Measurements from ENCODE around the gene RNF146. TPM values are rescaled to one million over a fixed set of nuclear protein-coding genes. Genes with fewer than 3 reads are reported as not detected.

Gene RNF146
- total RNA-seq, 2 experiments from 2014 or later: 12.5 to 14.1 TPM

DNA sequence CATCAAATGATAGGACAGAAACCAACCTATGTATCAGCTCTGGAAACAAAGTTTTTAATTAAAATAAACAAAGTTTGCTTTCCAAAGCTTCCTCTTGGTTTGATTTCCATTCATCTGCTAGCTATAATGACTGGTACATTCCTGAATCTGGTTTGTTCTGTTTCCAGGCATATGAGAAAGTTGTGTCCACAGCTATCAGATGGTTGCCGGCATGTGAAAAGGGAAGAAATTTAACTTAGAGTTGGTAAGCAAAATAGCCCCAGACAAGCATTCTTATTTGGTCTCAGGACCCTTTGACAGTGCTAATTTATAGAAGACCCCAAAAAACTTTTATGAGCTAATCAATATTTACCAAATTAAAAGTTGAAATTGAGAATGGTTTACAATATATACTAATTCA, 3.8 kb upstream of the RNF146 start:
- TF ChIP-seq, protein P1, sequence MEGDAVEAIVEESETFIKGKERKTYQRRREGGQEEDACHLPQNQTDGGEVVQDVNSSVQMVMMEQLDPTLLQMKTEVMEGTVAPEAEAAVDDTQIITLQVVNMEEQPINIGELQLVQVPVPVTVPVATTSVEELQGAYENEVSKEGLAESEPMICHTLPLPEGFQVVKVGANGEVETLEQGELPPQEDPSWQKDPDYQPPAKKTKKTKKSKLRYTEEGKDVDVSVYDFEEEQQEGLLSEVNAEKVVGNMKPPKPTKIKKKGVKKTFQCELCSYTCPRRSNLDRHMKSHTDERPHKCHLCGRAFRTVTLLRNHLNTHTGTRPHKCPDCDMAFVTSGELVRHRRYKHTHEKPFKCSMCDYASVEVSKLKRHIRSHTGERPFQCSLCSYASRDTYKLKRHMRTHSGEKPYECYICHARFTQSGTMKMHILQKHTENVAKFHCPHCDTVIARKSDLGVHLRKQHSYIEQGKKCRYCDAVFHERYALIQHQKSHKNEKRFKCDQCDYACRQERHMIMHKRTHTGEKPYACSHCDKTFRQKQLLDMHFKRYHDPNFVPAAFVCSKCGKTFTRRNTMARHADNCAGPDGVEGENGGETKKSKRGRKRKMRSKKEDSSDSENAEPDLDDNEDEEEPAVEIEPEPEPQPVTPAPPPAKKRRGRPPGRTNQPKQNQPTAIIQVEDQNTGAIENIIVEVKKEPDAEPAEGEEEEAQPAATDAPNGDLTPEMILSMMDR (IDR thresholded peaks at IDR 0.05): no peak
- Histone ChIP-seq H3K36me3 (ENCODE audit: insufficient read depth, low read length) (no peaks in the 10 kb centered on the region), H3K27me3 (ENCODE audit: control insufficient read depth in 1 of 2, insufficient read depth in 2 of 2, low read length in 2 of 2) (no peaks in the 10 kb centered on the region), H3K4me1 (ENCODE audit: insufficient read depth, low read length) (no peaks in the 10 kb centered on the region), H3K27ac (ENCODE audit: low read depth in 1 of 2, low read length in 2 of 2) (no peak overlapping the region), H3K4me3 (ENCODE audit: low read length) (no peak overlapping the region), H3K9me3 (ENCODE audit: control insufficient read depth in 1 of 2, insufficient read depth in 1 of 2, low read length in 2 of 2) (no peaks in the 10 kb centered on the region)
- peaks cover 14% of the 10 kb centered on the region for H3K27me3 Mint-ChIP-seq
- no peak overlapping the region for H3K27ac Mint-ChIP-seq
- ChIA-PET POLR2A (interaction anchor here (0.6 kb wide), 1 partner anchor 24 kb away, joined by 5 read pairs; no protein-coding TSS in a partner anchor), CTCF (interaction anchor here (0.8 kb wide), 1 partner anchor 245 kb away, joined by 3 read pairs; no protein-coding TSS in a partner anchor)
- peaks cover 11% of the 10 kb centered on the region for H3K36me3 Mint-ChIP-seq (ENCODE audit: low read depth)
- intact Hi-C loops (cut with DNase I, micrococcal nuclease): loop anchor here in 1 of 2 experiments (10.0 kb wide), 3 partner anchors 1262 to 1478 kb away; partner anchors contain the start of genes PTPRK and TRMT11
- no peak for DNase-seq
- no peaks in the 10 kb centered on the region for H3K9me3 Mint-ChIP-seq
- H3K4me3 Mint-ChIP-seq: no peak overlapping the region
- no peak for ATAC-seq (ENCODE audit: poor library complexity)
- peaks cover 20% of the 10 kb centered on the region for H3K4me1 Mint-ChIP-seq (ENCODE audit: low read depth)

DNA sequence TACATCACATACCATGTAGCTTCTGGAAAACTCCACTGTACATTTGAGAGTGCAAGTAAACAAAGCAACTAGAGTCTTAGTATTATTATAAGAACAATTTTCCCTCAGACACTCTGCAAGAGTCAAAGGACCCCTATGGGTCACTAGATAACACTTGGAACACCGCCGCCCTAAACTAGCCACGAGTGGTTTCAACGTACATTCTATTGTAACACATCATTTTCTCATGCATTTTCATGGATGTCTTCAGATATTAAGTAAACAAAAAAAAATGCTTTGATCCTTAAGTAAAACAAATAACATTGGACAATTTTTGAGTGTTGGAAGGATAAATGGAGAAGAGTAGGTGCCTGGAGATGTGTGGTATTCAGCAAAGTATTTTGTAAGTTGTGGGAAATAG, 3.2 kb upstream of the RNF146 start:
- Histone ChIP-seq H3K36me3 (ENCODE audit: insufficient read depth, low read length) (no peaks in the 10 kb centered on the region), H3K9me3 (ENCODE audit: control insufficient read depth in 1 of 2, insufficient read depth in 1 of 2, low read length in 2 of 2) (no peaks in the 10 kb centered on the region), H3K27me3 (ENCODE audit: control insufficient read depth in 1 of 2, insufficient read depth in 2 of 2, low read length in 2 of 2) (no peaks in the 10 kb centered on the region), H3K4me3 (ENCODE audit: low read length) (no peak overlapping the region), H3K4me1 (ENCODE audit: insufficient read depth, low read length) (no peaks in the 10 kb centered on the region), H3K27ac (ENCODE audit: low read depth in 1 of 2, low read length in 2 of 2) (no peak overlapping the region)
- ChIA-PET CTCF (no interaction called here), POLR2A (no interaction called here)
- TF ChIP-seq, protein P1 (IDR thresholded peaks at IDR 0.05): no peak
- Mint-ChIP-seq H3K27ac (no peak overlapping the region), H3K4me1 (ENCODE audit: low read depth) (peaks cover 26% of the 10 kb centered on the region), H3K27me3 (peaks cover 14% of the 10 kb centered on the region), H3K36me3 (ENCODE audit: low read depth) (peaks cover 11% of the 10 kb centered on the region), H3K4me3 (no peak overlapping the region), H3K9me3 (no peaks in the 10 kb centered on the region)
- intact Hi-C loops (cut with DNase I, micrococcal nuclease): loop anchor here in 1 of 2 experiments (10.0 kb wide), 3 partner anchors 1261 to 1479 kb away; partner anchors contain the start of genes PTPRK and TRMT11
- ATAC-seq (ENCODE audit: poor library complexity): no peak
- DNase-seq: no peak

DNA sequence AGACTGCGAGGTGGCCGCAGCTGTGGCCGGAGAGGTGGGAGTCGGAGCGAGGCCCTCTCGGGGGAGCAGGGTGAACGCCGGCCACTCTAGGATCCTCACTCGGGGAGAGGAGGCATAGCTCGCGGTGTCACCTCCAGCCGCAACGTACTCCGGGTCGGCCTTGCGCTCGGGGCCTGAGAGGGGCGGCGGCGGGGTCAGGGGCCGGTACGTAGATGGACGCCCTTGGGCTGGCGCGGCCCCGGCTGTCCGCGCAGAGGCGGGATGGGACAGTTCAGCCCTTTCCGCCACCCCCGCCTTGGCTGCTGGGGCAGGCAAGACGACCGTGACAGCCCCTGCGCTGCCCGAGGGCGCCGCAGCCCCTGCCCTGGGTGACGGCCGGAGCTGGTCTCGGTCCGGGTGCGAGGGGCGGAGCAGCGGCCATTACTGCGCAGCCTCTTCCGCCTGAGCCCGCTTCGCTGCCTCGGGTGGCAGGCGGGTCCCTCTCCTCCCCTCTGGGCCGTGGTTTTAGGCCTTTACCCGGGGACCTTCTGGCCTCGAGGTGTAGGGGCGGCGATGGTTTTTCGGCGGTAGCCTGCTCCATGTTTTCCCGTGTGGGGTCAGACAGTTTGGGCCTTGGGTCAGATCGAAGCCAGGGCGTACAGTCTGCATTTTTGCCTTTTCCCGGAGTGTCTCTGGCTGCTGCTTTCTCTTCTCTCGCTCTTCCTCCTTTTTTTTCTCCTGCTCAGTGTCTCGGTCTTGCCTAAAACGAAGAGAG, 405 bp downstream of the RNF146 start:
- peaks cover 11% of the 10 kb centered on the region for H3K36me3 Mint-ChIP-seq (ENCODE audit: low read depth)
- H3K27ac Mint-ChIP-seq: peak overlapping the region; percentile 96
- H3K36me3 ChIP-seq (ENCODE audit: insufficient read depth, low read length): no peaks in the 10 kb centered on the region
- peak; percentile 50 for ATAC-seq (ENCODE audit: poor library complexity)
- DNase-seq: peak; percentile 10 to 73 (median 38)
- no peaks in the 10 kb centered on the region for H3K9me3 ChIP-seq (ENCODE audit: control insufficient read depth in 1 of 2, insufficient read depth in 1 of 2, low read length in 2 of 2)
- intact Hi-C loops (cut with DNase I, micrococcal nuclease): loop anchor here (5.0 to 10.0 kb wide), 5 partner anchors 75 to 1482 kb away; partner anchors contain the start of genes ECHDC1 (in 1 of the 2), PTPRK (in 1 of the 2) and TRMT11 (in 1 of the 2)
- H3K4me1 Mint-ChIP-seq (ENCODE audit: low read depth): peaks cover 54% of the 10 kb centered on the region
- TF ChIP-seq, protein P1 (IDR thresholded peaks at IDR 0.05): no peak
- H3K4me3 ChIP-seq (ENCODE audit: low read length): peak overlapping the region; percentile 79
- H3K4me3 Mint-ChIP-seq: peak overlapping the region; percentile 100
- no peaks in the 10 kb centered on the region for H3K9me3 Mint-ChIP-seq
- H3K27ac ChIP-seq (ENCODE audit: low read depth in 1 of 2, low read length in 2 of 2): peak overlapping the region; percentile 87 to 89
- ChIA-PET POLR2A (interaction anchor here (0.6 to 2.2 kb wide), 16 partner anchors 9 to 1487 kb away, joined by 3 to 16 read pairs (median 5); partner anchors contain the start of genes ECHDC1 and NCOA7), CTCF (interaction anchor here (0.8 to 2.0 kb wide), 17 partner anchors 8 to 1522 kb away, joined by 3 to 15 read pairs (median 5); partner anchors contain the start of gene ECHDC1)
- no peaks in the 10 kb centered on the region for H3K4me1 ChIP-seq (ENCODE audit: insufficient read depth, low read length)
- no peaks in the 10 kb centered on the region for H3K27me3 Mint-ChIP-seq
- H3K27me3 ChIP-seq (ENCODE audit: control insufficient read depth in 1 of 2, insufficient read depth in 2 of 2, low read length in 2 of 2): no peaks in the 10 kb centered on the region
